ENCODE measurements around the gene GRHL1.

GRHL1 gene

GRCh38 chr2:9972621-9973479 lies 21.4 kb downstream of the GRHL1 start:
- TF ChIP-seq CTCF (IDR thresholded peaks at IDR 0.05; ENCODE audit: borderline replicate concordance, insufficient read depth, low read depth, low read length): no peak

GRCh38 chr2:9973690-9974089 lies 22.2 kb downstream of the GRHL1 start:
- no peak overlapping the region for H3K4me3 ChIP-seq (ENCODE audit: low read depth, low read length)

More at GRCh38 chr2:9972621-9973479, 21.4 kb downstream of the GRHL1 start:
- no peak overlapping the region for H3K4me3 ChIP-seq (ENCODE audit: low read depth, low read length)

GRCh38 chr2:9974343-9974742 lies 22.9 kb downstream of the GRHL1 start:
- TF ChIP-seq CTCF (IDR thresholded peaks at IDR 0.05; ENCODE audit: borderline replicate concordance, insufficient read depth, low read depth, low read length): no peak
- H3K4me3 ChIP-seq (ENCODE audit: low read depth, low read length): no peak overlapping the region

More at GRCh38 chr2:9973690-9974089, 22.2 kb downstream of the GRHL1 start:
- TF ChIP-seq CTCF (IDR thresholded peaks at IDR 0.05; ENCODE audit: borderline replicate concordance, insufficient read depth, low read depth, low read length): no peak

GRCh38 chr2:9975328-9975727 lies 23.8 kb downstream of the GRHL1 start:
- no peak overlapping the region for H3K4me3 ChIP-seq (ENCODE audit: low read depth, low read length)
- TF ChIP-seq CTCF (IDR thresholded peaks at IDR 0.05; ENCODE audit: borderline replicate concordance, insufficient read depth, low read depth, low read length): no peak

- TF ChIP-seq CTCF (IDR thresholded peaks at IDR 0.05; ENCODE audit: borderline replicate concordance, insufficient read depth, low read depth, low read length): no peak
- no peak overlapping the region for H3K4me3 ChIP-seq (ENCODE audit: low read depth, low read length)
Measured at GRCh38 chr2:9975805-9976447, 24.4 kb downstream of the GRHL1 start.

- no peak for TF ChIP-seq CTCF (IDR thresholded peaks at IDR 0.05; ENCODE audit: borderline replicate concordance, insufficient read depth, low read depth, low read length)
- H3K4me3 ChIP-seq (ENCODE audit: low read depth, low read length): no peak overlapping the region
Measured at GRCh38 chr2:9979977-9980376, 28.5 kb downstream of the GRHL1 start.

All from GM12875 (cell line).